IgD-negative memory B cell (primary cell): ENCODE data around the gene ACSS3. TPM values are rescaled to one million over a fixed set of nuclear protein-coding genes. Genes with fewer than 3 reads are reported as not detected.
"Not testable (repeated sequence)": the region's sequence is repeated elsewhere in the genome, so short reads cannot be mapped to it uniquely, and the experiment has no call there.

Experiments used
- H3K27ac Mint-ChIP-seq, 3 donors: one replicate each; pipeline ENCODE4 v1.8.0; 2020 to 2022; ENCODE audit warnings: mild to moderate bottlenecking in 3 of 3, mixed read lengths in 3 of 3, moderate library complexity in 1 of 3
- H3K27me3 Mint-ChIP-seq: one replicate; pipeline ENCODE4 v1.8.0; 2021; ENCODE audit warnings: mixed read lengths
- H3K36me3 Mint-ChIP-seq: one replicate; pipeline ENCODE4 v1.8.0; 2020; ENCODE audit warnings: mild to moderate bottlenecking, mixed read lengths
- H3K4me1 Mint-ChIP-seq, 3 donors: one replicate each; pipeline ENCODE4 v1.8.0; 2020 to 2022; ENCODE audit warnings: mixed read lengths in 3 of 3, mild to moderate bottlenecking in 1 of 3
- H3K4me3 Mint-ChIP-seq, 4 donors: one replicate each; pipeline ENCODE4 v1.8.0; 2020 to 2022; ENCODE audit warnings: mild to moderate bottlenecking in 4 of 4, mixed read lengths in 4 of 4, moderate library complexity in 3 of 4
- H3K9me3 Mint-ChIP-seq, 3 donors: one replicate each; pipeline ENCODE4 v1.8.0; 2020 to 2021; ENCODE audit warnings: mixed read lengths in 3 of 3, mild to moderate bottlenecking in 1 of 3
- polyA plus RNA-seq: library from polyadenylated mRNA; unstranded; fragments of 300-500 nt; fragmentation: Illumina TruSeq; gene quantifications from one replicate; pipeline ENCODE4 v1.2.3, GENCODE V29; 2021

The ACSS3 gene
- polyA plus RNA-seq, 1 donor from 2014 or later, result not detected

GRCh38 chr12:81084811-81085350, 7.0 kb downstream of the ACSS3 start:
- Mint-ChIP-seq H3K27me3 (no peaks in the 10 kb centered on the region), H3K27ac (no peak overlapping the region)

GRCh38 chr12:81085832-81086231, 8.0 kb downstream of the ACSS3 start:
- H3K9me3 Mint-ChIP-seq, result peaks cover 2 to 5% (median 3%) of the 10 kb centered on the region in 3 donors
- no peaks in the 10 kb centered on the region for H3K36me3 Mint-ChIP-seq
- no peaks in the 10 kb centered on the region for H3K27me3 Mint-ChIP-seq
- no peaks in the 10 kb centered on the region for H3K4me1 Mint-ChIP-seq
- no peak overlapping the region for H3K27ac Mint-ChIP-seq
- no peak overlapping the region for H3K4me3 Mint-ChIP-seq

More at GRCh38 chr12:81084811-81085350, 7.0 kb downstream of the ACSS3 start:
- Mint-ChIP-seq H3K4me3 (no peak overlapping the region), H3K9me3 (peaks cover 2 to 8% (median 5%) of the 10 kb centered on the region in 3 donors), H3K4me1 (no peaks in the 10 kb centered on the region), H3K36me3 (no peaks in the 10 kb centered on the region)

DNA sequence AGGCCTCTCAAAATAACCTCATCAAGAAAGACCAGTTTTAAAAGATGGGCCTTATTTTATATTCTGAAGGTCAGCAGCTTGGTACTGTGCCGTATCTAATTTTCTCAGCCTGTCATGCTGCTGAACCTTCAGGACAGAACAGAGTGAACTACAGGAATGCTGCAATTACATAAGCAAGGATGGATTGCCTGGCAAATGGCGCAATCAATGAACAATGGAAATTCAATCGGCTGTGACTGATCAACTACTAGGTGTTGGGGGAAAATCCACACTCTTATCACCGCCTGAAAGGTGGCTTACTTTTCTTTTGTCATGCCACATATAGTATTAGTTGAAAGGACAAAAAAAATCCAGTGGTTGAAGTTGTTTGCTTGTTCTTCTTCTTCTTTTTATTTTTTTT, 8.5 kb downstream of the ACSS3 start:
- no peaks in the 10 kb centered on the region for H3K4me1 Mint-ChIP-seq
- H3K36me3 Mint-ChIP-seq, result no peaks in the 10 kb centered on the region
- H3K27me3 Mint-ChIP-seq, result no peaks in the 10 kb centered on the region
- peaks cover 2 to 5% (median 3%) of the 10 kb centered on the region in 3 donors for H3K9me3 Mint-ChIP-seq
- no peak overlapping the region for H3K27ac Mint-ChIP-seq
- H3K4me3 Mint-ChIP-seq, result no peak overlapping the region

DNA sequence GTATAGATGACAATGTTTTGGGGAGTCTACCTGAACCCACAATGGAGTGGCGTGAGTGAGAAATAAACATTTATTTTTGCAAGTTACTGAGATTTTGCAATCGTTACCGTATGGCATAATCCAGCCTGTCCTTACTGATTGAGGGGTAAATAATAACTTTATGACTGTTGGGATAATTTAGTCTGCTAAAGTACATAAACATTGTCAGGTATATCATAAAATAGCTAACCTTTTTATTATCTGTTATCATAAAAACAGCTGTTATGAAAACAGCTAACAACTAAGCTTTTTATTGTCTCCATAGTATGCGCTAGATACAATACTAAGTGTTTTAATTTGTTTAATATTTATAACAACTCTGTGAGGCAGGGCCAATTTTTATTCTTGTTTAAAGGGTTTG, 10.3 kb downstream of the ACSS3 start:
- Mint-ChIP-seq H3K9me3 (peaks cover 4 to 8% (median 5%) of the 10 kb centered on the region in 3 donors), H3K4me3 (no peak overlapping the region), H3K27me3 (no peaks in the 10 kb centered on the region), H3K36me3 (peaks cover 1% of the 10 kb centered on the region), H3K4me1 (no peaks in the 10 kb centered on the region), H3K27ac (no peak overlapping the region)

- Mint-ChIP-seq H3K4me3 (no peak overlapping the region), H3K27me3 (no peaks in the 10 kb centered on the region), H3K9me3 (peaks cover 2 to 8% (median 4%) of the 10 kb centered on the region in 3 donors), H3K36me3 (peaks cover 1% of the 10 kb centered on the region), H3K27ac (no peak overlapping the region), H3K4me1 (no peaks in the 10 kb centered on the region)
Measured at GRCh38 chr12:81089412-81089811, 11.5 kb downstream of the ACSS3 start.

GRCh38 chr12:81092053-81092452, 14.2 kb downstream of the ACSS3 start:
- H3K27me3 Mint-ChIP-seq, result no peaks in the 10 kb centered on the region

DNA sequence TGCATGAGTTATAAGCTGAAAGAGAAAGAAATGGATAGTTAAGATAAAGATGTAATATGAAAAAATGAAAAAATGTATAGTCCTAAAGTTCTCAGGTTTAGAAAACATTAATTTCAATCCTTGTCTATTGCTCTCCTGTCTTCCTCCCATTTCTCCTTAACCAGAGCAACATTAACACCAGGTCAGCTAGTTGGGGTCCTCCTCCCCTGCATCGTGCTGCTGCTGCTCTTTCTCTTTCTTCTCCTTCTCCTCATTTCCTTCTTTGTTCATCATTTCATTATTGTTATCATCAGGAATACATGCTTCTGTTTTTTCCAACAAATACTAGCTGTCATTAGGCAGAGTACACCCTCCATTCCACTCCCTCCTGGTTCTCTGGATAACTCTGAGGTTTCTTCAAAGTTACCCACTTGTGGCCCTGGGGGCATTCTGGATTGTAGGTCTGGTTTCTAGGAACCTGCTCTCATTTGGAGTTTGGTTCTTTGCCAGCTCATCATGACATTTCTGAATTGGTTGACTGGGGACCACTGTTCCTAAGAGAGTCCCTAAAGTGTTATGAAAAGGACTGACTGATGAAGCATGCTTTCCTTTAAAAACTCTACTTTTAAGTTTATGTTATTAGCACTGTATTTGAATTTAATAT, 17.0 kb downstream of the ACSS3 start:
- no peak overlapping the region for H3K27ac Mint-ChIP-seq
- peaks cover 2 to 4% (median 4%) of the 10 kb centered on the region in 3 donors for H3K9me3 Mint-ChIP-seq
- no peaks in the 10 kb centered on the region for H3K27me3 Mint-ChIP-seq
- H3K4me3 Mint-ChIP-seq, result no peak overlapping the region
- peaks cover 0 to 2% (median 0%) of the 10 kb centered on the region in 3 donors for H3K4me1 Mint-ChIP-seq
- peaks cover 1% of the 10 kb centered on the region for H3K36me3 Mint-ChIP-seq

More at GRCh38 chr12:81092053-81092452, 14.2 kb downstream of the ACSS3 start:
- H3K27ac Mint-ChIP-seq, result no peak overlapping the region
- peaks cover 0 to 2% (median 0%) of the 10 kb centered on the region in 3 donors for H3K4me1 Mint-ChIP-seq
- no peak overlapping the region for H3K4me3 Mint-ChIP-seq
- H3K36me3 Mint-ChIP-seq, result peaks cover 1% of the 10 kb centered on the region
- peaks cover 2 to 8% (median 4%) of the 10 kb centered on the region in 3 donors for H3K9me3 Mint-ChIP-seq

GRCh38 chr12:81095501-81096232, 17.8 kb downstream of the ACSS3 start:
- no peaks in the 10 kb centered on the region for H3K27me3 Mint-ChIP-seq
- H3K9me3 Mint-ChIP-seq, result peaks cover 3 to 4% (median 4%) of the 10 kb centered on the region in 3 donors
- H3K27ac Mint-ChIP-seq, result no peak overlapping the region
- no peak overlapping the region for H3K4me3 Mint-ChIP-seq
- H3K4me1 Mint-ChIP-seq, result peaks cover 0 to 2% (median 0%) of the 10 kb centered on the region in 3 donors
- peaks cover 1% of the 10 kb centered on the region for H3K36me3 Mint-ChIP-seq

- no peaks in the 10 kb centered on the region for H3K4me1 Mint-ChIP-seq
- H3K36me3 Mint-ChIP-seq, result no peaks in the 10 kb centered on the region
- H3K9me3 Mint-ChIP-seq, result peaks cover 0 to 2% (median 0%) of the 10 kb centered on the region in 3 donors
- H3K27ac Mint-ChIP-seq, result no peak overlapping the region
- no peak overlapping the region for H3K4me3 Mint-ChIP-seq
- no peaks in the 10 kb centered on the region for H3K27me3 Mint-ChIP-seq
Measured at GRCh38 chr12:81105687-81106086, 27.8 kb downstream of the ACSS3 start.

DNA sequence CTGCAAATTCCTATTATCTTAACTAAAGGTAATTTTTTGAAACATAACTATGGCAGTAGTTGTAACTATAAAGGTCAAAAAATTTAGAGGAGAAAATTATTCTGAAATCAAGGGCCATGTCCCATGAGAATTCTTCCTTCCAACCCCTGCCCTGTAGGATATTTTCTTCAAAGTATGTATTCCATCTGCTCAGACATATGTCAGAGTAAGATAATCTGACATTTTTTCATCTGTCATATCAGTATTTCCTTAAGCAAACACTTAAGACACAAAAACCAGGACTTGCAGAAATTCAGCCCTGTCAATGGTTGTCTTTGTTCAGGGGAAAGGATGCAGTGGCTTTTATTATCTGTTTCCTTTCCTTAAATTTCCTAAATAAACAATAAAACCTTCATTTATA, 36.3 kb downstream of the ACSS3 start:
- H3K27me3 Mint-ChIP-seq, result no peaks in the 10 kb centered on the region
- H3K27ac Mint-ChIP-seq, result no peak overlapping the region
- no peaks in the 10 kb centered on the region for H3K4me1 Mint-ChIP-seq
- no peak overlapping the region for H3K4me3 Mint-ChIP-seq
- no peaks in the 10 kb centered on the region for H3K36me3 Mint-ChIP-seq
- H3K9me3 Mint-ChIP-seq, result peaks cover 0 to 4% (median 0%) of the 10 kb centered on the region in 3 donors

- not testable (repeated sequence) for H3K4me1 Mint-ChIP-seq, H3K9me3 Mint-ChIP-seq, H3K36me3 Mint-ChIP-seq, H3K27me3 Mint-ChIP-seq, H3K4me3 Mint-ChIP-seq, H3K27ac Mint-ChIP-seq
Measured at GRCh38 chr12:81119069-81119468, 41.2 kb downstream of the ACSS3 start.

DNA sequence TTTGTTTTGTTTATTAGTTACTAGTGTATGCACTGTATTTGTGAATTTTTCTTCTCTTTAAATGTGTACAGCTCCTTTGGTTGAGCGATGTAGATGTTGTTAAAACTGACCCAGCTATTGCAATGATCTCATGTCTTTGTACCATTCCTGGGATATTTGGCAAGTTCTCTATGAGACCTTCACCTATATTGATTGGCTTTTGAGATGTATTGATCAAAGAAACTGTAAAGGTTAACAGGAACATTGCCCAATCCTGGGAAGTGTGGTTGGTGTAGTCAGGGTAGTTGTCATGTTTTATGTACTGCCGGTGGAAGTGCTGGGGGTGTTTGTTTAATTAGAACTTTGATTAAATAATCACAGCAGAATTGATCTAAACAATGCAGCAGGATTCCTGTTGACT, 43.1 kb downstream of the ACSS3 start:
- Mint-ChIP-seq H3K4me3 (no peak overlapping the region), H3K36me3 (no peaks in the 10 kb centered on the region), H3K4me1 (no peaks in the 10 kb centered on the region), H3K9me3 (peaks cover 2 to 7% (median 5%) of the 10 kb centered on the region in 3 donors), H3K27ac (no peak overlapping the region), H3K27me3 (no peaks in the 10 kb centered on the region)

DNA sequence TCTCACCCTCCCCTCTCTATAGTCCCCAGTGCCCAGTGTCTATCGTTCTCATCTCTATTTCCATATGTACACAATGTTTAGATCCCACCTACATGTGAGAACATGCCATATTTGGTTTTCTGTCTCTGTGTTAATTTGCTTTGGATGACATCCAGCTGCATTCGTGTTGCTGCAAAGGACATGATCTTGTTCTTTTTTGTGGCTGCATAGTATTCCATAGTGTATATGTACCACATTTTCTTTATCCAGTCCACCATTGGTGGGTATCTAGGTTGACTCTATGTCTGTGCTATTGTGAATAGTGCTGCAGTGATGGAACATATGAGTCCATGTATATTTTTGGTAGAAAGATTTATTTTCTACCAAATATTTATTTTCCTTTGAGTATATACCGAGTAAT, 45.7 kb downstream of the ACSS3 start:
- peaks cover 2 to 7% (median 5%) of the 10 kb centered on the region in 3 donors for H3K9me3 Mint-ChIP-seq
- no peaks in the 10 kb centered on the region for H3K36me3 Mint-ChIP-seq

DNA sequence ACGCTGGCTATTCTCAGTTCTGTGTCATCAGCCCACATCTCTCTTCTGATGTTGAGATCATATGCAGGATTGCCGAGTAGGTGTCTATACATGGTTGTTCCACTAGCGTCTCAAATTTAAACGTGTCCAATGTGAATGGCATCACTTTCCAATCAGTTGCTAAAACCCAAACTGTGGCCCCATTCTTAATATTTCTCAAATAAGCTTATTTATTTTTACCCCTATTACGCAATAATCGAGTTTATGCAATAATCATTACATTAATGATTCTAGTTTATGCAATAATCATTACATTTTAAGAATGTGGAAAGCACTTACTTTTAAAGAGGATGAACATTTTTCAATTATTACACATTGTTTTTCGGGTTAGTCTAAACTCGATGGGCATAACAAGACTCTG, 47.8 kb downstream of the ACSS3 start:
- Mint-ChIP-seq H3K9me3 (peaks cover 0 to 5% (median 3%) of the 10 kb centered on the region in 3 donors), H3K27me3 (no peaks in the 10 kb centered on the region), H3K36me3 (no peaks in the 10 kb centered on the region), H3K4me3 (no peak overlapping the region), H3K4me1 (no peaks in the 10 kb centered on the region), H3K27ac (no peak overlapping the region)

More for the DNA sequence above, 45.7 kb downstream of the ACSS3 start:
- Mint-ChIP-seq H3K27me3 (no peaks in the 10 kb centered on the region), H3K4me3 (no peak overlapping the region), H3K27ac (peak overlapping the region in 1 of 3 donors; percentile 42), H3K4me1 (no peaks in the 10 kb centered on the region)

DNA sequence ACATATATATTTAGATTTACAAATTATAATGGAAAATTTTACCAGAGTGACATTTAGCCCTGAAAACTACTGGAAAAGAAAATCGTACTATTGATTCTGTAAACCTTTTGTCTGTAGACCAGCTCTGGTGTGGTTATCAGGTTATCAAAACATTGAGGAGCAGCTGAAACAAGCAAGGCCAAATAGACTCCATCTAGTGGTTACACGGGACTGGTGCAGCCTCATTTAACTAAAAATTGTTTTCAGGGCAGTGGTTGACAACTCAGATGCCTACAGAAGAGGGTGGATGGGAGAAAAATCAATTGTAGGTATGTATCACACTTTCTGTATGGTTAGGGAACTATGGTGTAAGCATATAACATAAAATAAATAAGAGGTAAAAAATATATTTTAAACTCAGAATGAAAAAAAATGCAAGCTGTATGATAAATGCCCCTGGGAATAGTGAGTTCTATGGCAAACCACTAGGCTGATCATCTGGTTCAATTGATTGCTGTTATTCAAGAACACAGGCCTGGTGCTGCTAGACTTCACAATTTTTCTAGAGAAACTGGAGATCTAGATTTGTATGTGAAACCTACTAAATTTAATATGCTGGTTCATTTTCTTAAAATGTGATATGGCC, 51.2 kb downstream of the ACSS3 start:
- Mint-ChIP-seq H3K4me1 (no peaks in the 10 kb centered on the region), H3K27me3 (no peaks in the 10 kb centered on the region), H3K36me3 (no peaks in the 10 kb centered on the region), H3K4me3 (no peak overlapping the region), H3K27ac (no peak overlapping the region), H3K9me3 (peaks cover 0 to 10% (median 3%) of the 10 kb centered on the region in 3 donors)
